ENCODE measurements around the gene CITED2.

- TF ChIP-seq EZH2 (IDR thresholded peaks at IDR 0.05; ENCODE audit: insufficient read depth, poor library complexity, severe bottlenecking) (no peak), EZH2phosphoT487 (IDR thresholded peaks at IDR 0.05; ENCODE audit: insufficient read depth, low read depth) (no peak)
Observed at GRCh38 chr6:139373928-139374356, 506 bp downstream of the CITED2 start.
